Fibroblast of mammary gland (primary cell): ENCODE results near the gene ELMO1.

Source experiments
- DNase-seq: peaks from one replicate; pipeline ENCODE4 v3.0.0-alpha.2; 2010; ENCODE audit warnings: low read depth
- H3K4me3 ChIP-seq: 2 replicates; pipeline ENCODE4 v1.5.1; 2011; ENCODE audit warnings: low read depth, mild to moderate bottlenecking, low read length, moderate library complexity; ENCODE audit not compliant: control insufficient read depth
- TF ChIP-seq, protein P1 (sequence below): conservative IDR thresholded peaks from 2 replicates; pipeline ENCODE4 v1.5.1; 2011; ENCODE audit warnings: low read depth, low read length, inconsistent platforms; ENCODE audit not compliant: control insufficient read depth, insufficient read depth

The ELMO1 gene

DNA sequence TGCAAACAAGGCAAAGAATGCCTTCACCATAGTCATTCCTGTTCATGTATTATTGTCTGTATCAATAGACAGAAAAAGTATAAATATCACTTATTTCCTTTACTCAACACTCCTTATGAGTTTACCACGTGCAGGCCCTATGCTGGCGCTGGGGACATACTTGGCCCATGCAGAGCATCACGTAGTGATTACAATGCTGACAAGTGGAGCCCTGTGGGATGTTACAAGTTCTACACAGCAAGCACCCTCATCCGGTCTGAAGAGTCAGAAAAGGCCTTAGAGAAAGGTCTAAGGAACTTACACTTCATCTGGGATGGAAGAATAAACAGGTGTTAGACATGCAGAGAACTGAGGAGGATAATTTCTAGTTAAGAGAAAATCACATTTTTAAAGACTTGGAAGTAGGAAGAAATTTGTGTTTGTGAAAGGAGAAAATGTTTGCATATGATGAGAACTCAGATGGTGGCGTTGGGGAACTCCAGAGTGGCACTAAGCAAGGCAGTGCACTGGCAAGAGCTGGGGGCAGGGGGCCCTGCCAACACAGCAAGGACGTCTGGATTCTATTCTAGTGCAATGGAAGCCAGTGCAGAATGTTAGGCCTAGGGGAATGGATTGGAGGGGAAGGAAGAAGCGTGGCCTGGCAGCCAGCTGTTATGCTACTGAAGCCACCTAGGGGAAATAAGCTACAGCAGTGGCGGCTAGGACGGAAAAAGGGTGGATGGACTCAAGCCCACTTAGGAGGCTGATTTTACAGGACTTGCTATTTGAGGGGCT is 116.2 kb downstream of the ELMO1 start:
- TF ChIP-seq, protein P1, sequence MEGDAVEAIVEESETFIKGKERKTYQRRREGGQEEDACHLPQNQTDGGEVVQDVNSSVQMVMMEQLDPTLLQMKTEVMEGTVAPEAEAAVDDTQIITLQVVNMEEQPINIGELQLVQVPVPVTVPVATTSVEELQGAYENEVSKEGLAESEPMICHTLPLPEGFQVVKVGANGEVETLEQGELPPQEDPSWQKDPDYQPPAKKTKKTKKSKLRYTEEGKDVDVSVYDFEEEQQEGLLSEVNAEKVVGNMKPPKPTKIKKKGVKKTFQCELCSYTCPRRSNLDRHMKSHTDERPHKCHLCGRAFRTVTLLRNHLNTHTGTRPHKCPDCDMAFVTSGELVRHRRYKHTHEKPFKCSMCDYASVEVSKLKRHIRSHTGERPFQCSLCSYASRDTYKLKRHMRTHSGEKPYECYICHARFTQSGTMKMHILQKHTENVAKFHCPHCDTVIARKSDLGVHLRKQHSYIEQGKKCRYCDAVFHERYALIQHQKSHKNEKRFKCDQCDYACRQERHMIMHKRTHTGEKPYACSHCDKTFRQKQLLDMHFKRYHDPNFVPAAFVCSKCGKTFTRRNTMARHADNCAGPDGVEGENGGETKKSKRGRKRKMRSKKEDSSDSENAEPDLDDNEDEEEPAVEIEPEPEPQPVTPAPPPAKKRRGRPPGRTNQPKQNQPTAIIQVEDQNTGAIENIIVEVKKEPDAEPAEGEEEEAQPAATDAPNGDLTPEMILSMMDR, result no peak
- H3K4me3 ChIP-seq, result no peak overlapping the region
- DNase-seq, result no peak

DNA sequence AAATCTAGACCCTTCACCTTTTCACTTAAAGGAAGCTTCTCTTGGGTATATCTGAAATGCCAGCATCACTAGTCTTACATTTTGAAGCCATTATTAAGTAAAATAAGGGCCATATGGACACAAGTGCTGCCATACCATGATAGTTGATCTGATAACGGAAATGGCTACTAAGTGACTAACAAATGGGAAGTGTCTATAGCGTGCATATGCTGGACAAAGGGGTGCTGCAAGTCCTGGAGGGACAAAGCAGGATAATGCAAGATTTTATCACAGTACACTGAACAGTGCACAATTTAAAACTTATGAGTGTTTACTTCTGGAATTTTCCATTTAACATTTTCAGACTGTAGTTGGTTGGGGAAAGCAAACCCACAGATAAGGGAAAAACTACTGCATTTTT is 117.9 kb downstream of the ELMO1 start:
- no peak for DNase-seq
- H3K4me3 ChIP-seq, result no peak overlapping the region
- TF ChIP-seq, protein P1, result no peak

DNA sequence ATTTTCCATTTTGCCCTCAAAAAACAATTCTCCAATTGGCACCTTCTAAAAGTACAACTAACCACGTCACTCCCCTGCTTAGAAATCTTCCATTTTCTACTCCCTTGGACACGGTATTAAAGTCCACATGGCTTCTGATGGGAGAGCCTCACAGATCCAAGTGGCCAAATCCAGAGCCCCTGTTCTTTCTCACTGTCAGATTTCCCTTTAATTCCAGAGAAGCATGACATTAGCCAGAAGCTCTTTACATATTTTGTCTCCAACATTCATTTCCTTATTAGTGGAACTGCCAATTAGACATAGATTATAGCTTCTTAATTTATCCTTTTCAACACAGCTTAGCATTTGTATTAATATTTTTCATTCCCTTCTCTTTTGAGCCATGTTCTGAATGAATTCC is 118.7 kb downstream of the ELMO1 start:
- H3K4me3 ChIP-seq, result no peak overlapping the region
- DNase-seq, result no peak
- TF ChIP-seq, protein P1, result no peak

DNA sequence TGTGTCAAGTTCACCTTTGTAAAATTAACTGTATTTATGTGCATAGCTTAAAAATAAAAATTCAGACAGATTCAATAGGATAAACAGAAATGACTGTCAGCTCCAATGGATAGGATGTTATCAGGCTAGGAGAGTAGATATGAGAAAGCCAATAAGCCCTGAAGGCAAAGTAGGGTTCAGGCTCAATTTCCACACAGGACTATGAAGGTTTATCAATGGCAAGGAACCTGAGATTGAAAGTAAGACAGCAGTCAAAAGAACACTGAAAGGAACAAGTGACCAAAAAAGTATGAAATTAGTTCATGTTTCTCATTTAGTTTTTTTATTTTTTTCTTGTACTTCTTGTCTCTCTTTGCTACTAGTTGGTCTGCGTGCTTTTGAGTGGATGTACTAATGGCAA is 121.4 kb downstream of the ELMO1 start:
- no peak for DNase-seq
- H3K4me3 ChIP-seq, result no peak overlapping the region
- TF ChIP-seq, protein P1, result no peak

DNA sequence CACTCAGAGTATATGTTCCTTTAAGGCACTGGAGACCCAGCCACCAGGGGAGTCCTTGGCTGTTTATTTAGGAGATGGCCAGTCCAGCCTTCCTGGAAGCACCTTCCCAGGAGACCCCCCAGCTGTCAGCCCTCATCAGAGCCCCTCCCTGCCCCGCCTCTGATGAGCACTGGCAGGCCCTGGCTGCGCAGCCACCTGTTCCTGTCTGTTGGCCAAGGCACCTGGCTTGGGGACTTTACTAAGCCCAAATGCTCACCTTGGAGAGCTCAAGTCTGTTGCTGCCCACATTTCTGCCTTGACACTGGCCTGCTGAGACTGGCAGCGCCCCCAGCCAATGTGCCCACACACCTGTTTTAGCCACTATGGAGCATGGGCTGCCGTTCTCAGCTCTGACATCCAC is 124.7 kb downstream of the ELMO1 start:
- no peak overlapping the region for H3K4me3 ChIP-seq
- DNase-seq, result no peak
- TF ChIP-seq, protein P1, result no peak

DNA sequence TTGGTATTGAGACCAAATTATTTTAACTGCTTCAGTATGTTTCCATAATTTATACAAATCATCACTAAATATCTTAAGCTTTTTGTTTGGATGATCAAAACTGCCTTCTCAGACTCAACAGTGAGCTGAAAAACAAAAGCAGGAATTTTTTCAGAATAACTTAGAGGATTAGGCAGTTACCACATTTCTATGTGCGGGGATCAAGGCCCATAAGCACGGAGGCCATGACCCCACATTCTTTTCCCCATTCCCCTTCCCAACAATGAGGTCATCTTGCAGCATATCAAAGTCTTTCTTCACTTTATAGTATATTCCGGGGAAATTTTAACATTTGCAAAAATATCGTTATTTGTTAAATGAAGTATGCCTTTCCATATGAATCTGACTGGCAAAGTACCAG is 125.8 kb downstream of the ELMO1 start:
- H3K4me3 ChIP-seq, result no peak overlapping the region
- no peak for DNase-seq
- TF ChIP-seq, protein P1, result no peak
